HL-60 (cell line): ENCODE results near the gene STAT2.

Experiments used
- DNase-seq, 2 experiments: peaks; one replicate each; pipeline ENCODE4 v3.0.0-alpha.2; 2010 to 2020; ENCODE audit warnings: low read depth in 1 of 2, low spot score in 1 of 2
- H3K27ac ChIP-seq: fragments of 250-450 bp; sonication (Bioruptor Pico); replicated peaks from 2 replicates; pipeline ENCODE4 v1.5.1; 2020; ENCODE audit warnings: mild to moderate bottlenecking, moderate library complexity
- H3K27me3 ChIP-seq: fragments of 250-450 bp; sonication (Bioruptor Pico); 2 replicates; pipeline ENCODE4 v1.5.1; 2021; ENCODE audit warnings: mild to moderate bottlenecking, moderate library complexity; ENCODE audit not compliant: insufficient read depth, poor library complexity, severe bottlenecking
- H3K4me3 ChIP-seq: replicated peaks from 2 replicates; pipeline ENCODE4 v1.5.1; 2011; ENCODE audit warnings: mild to moderate bottlenecking, control low read depth, low read length; ENCODE audit not compliant: insufficient read depth
- CTCF ChIP-seq: IDR thresholded peaks from one replicate; pipeline ENCODE4 v1.5.1; 2011; ENCODE audit warnings: low read length, control low read depth, inconsistent platforms; ENCODE audit not compliant: insufficient read depth
- GABPA ChIP-seq: IDR thresholded peaks from 2 replicates; pipeline ENCODE4 v1.6.1; 2012; ENCODE audit warnings: low read depth
- POLR2AphosphoS5 ChIP-seq: IDR thresholded peaks from 2 replicates; pipeline ENCODE4 v1.6.1; 2012; ENCODE audit warnings: low read depth
- REST ChIP-seq: IDR thresholded peaks from 2 replicates; pipeline ENCODE4 v1.6.1; 2012; ENCODE audit warnings: low read depth; ENCODE audit not compliant: insufficient replicate concordance
- SPI1 ChIP-seq: IDR thresholded peaks from 2 replicates; pipeline ENCODE4 v1.6.1; 2012; ENCODE audit warnings: low read depth, mild to moderate bottlenecking, borderline replicate concordance

The STAT2 gene

GRCh38 chr12:56307221-56307965 is 52.5 kb downstream of the STAT2 start:
- no peak for DNase-seq
- no peak overlapping the region for H3K27ac ChIP-seq
- no peaks in the 10 kb centered on the region for H3K27me3 ChIP-seq
- no peak overlapping the region for H3K4me3 ChIP-seq
- TF ChIP-seq POLR2AphosphoS5 (no peak), REST (no peak), GABPA (no peak), SPI1 (no peak), CTCF (no peak)

GRCh38 chr12:56304872-56305590 is 54.9 kb downstream of the STAT2 start:
- TF ChIP-seq POLR2AphosphoS5 (no peak), SPI1 (no peak), CTCF (no peak), GABPA (no peak), REST (no peak)
- no peak for DNase-seq
- no peak overlapping the region for H3K4me3 ChIP-seq
- no peak overlapping the region for H3K27ac ChIP-seq
- no peaks in the 10 kb centered on the region for H3K27me3 ChIP-seq

GRCh38 chr12:56304276-56304675 is 55.6 kb downstream of the STAT2 start:
- Histone ChIP-seq H3K27me3 (no peaks in the 10 kb centered on the region), H3K27ac (no peak overlapping the region), H3K4me3 (no peak overlapping the region)
- TF ChIP-seq GABPA (no peak), REST (no peak), POLR2AphosphoS5 (no peak), SPI1 (no peak), CTCF (no peak)
- no peak for DNase-seq
